ENCODE data around the gene HTN3. TPM values are rescaled to one million over a fixed set of nuclear protein-coding genes. Genes with fewer than 3 reads are reported as not detected.
"Not testable (repeated sequence)": the region's sequence is repeated elsewhere in the genome, so short reads cannot be mapped to it uniquely, and the experiment has no call there.

The HTN3 gene
- total and polyA plus RNA-seq, 10 donors: not detected

- intact Hi-C loops (cut with DNase I; ENCODE audit: low total_unique reads): no loop called here
- WGBS, 5 donors: 80 to 91% (median 86%) methylated on average over 5 to 7 of the region's 7 CpGs
- Histone ChIP-seq H3K27me3 (replicated peaks in 1 of 7) (no peaks in the 10 kb centered on the region), H3K4me3 (no peak overlapping the region), H3K4me1 (no peaks in the 10 kb centered on the region), H3K9me3 (peaks cover 0 to 41% (median 19%) of the 10 kb centered on the region in 8 donors), H3K27ac (no peak overlapping the region), H3K36me3 (no peaks in the 10 kb centered on the region)
- DNase-seq: no peak
- no peak for TF ChIP-seq CTCF (IDR thresholded peaks at IDR 0.05 in 8 of 11, conservative IDR thresholded peaks at IDR 0.05 in 3 of 11)
- TF ChIP-seq POLR2A (IDR thresholded peaks at IDR 0.05): no peak
- TF ChIP-seq POLR2AphosphoS5 (IDR thresholded peaks at IDR 0.05): no peak
These were observed 13.5 kb downstream of the HTN3 start for GRCh38 chr4:70041652-70042286.

- H3K4me1 ChIP-seq; H3K36me3 ChIP-seq; H3K27me3 ChIP-seq (replicated peaks in 1 of 7); intact Hi-C loops (cut with DNase I; ENCODE audit: low total_unique reads); H3K4me3 ChIP-seq; H3K9me3 ChIP-seq; H3K27ac ChIP-seq; DNase-seq: not testable (repeated sequence)
- WGBS, 5 donors: 69 to 79% (median 76%) methylated on average over 4 to 6 of the region's 6 CpGs
These were observed 21.9 kb downstream of the HTN3 start, which contains the start of gene HTN1 for GRCh38 chr4:70050138-70050537. Gene HTN1, plus strand, starts transcription at chr4:70050438. Its CDS starts 2,639 bp downstream, at chr4:70053077.

- H3K9me3 ChIP-seq: peaks cover 0 to 15% (median 10%) of the 10 kb centered on the region in 8 donors
- H3K4me3 ChIP-seq; H3K36me3 ChIP-seq; H3K27ac ChIP-seq; DNase-seq; H3K4me1 ChIP-seq; H3K27me3 ChIP-seq (replicated peaks in 1 of 7); intact Hi-C loops (cut with DNase I; ENCODE audit: low total_unique reads): not testable (repeated sequence)
- WGBS, 5 donors: 31 to 81% (median 76%) methylated on average over 1 of the region's 1 CpG
These were observed 28.3 kb downstream of the HTN3 start for GRCh38 chr4:70056534-70056933.

- Histone ChIP-seq H3K27me3 (replicated peaks in 1 of 7) (no peaks in the 10 kb centered on the region), H3K9me3 (peaks cover 0 to 15% (median 10%) of the 10 kb centered on the region in 8 donors), H3K4me1 (no peaks in the 10 kb centered on the region), H3K4me3 (no peak overlapping the region), H3K27ac (no peak overlapping the region), H3K36me3 (no peaks in the 10 kb centered on the region)
- no peak for TF ChIP-seq POLR2A (IDR thresholded peaks at IDR 0.05)
- WGBS, 5 donors: 62 to 76% (median 70%) methylated on average over 1 of the region's 1 CpG
- intact Hi-C loops (cut with DNase I; ENCODE audit: low total_unique reads): no loop called here
- no peak for DNase-seq
These were observed 29.4 kb downstream of the HTN3 start for GRCh38 chr4:70057651-70058050.

- TF ChIP-seq POLR2A (IDR thresholded peaks at IDR 0.05) (no peak), CTCF (IDR thresholded peaks at IDR 0.05 in 8 of 11, conservative IDR thresholded peaks at IDR 0.05 in 3 of 11) (no peak), POLR2AphosphoS5 (IDR thresholded peaks at IDR 0.05) (no peak)
- H3K27ac ChIP-seq: no peak overlapping the region
- no peaks in the 10 kb centered on the region for H3K36me3 ChIP-seq
- intact Hi-C loops (cut with DNase I; ENCODE audit: low total_unique reads): no loop called here
- no peak overlapping the region for H3K4me3 ChIP-seq
- no peaks in the 10 kb centered on the region for H3K27me3 ChIP-seq (replicated peaks in 1 of 7)
- H3K9me3 ChIP-seq: peaks cover 0 to 15% (median 10%) of the 10 kb centered on the region in 8 donors
- no peaks in the 10 kb centered on the region for H3K4me1 ChIP-seq
- no peak for DNase-seq
These were observed 30.9 kb downstream of the HTN3 start for GRCh38 chr4:70059149-70059548.

- no peaks in the 10 kb centered on the region for H3K27me3 ChIP-seq (replicated peaks in 1 of 7)
- H3K4me1 ChIP-seq: no peaks in the 10 kb centered on the region
- H3K27ac ChIP-seq: no peak overlapping the region
- WGBS, 5 donors: 48 to 71% (median 57%) methylated on average over 1 of the region's 1 CpG
- DNase-seq: no peak
- H3K36me3 ChIP-seq: no peaks in the 10 kb centered on the region
- intact Hi-C loops (cut with DNase I; ENCODE audit: low total_unique reads): no loop called here
- H3K4me3 ChIP-seq: no peak overlapping the region
- H3K9me3 ChIP-seq: peaks cover 0 to 2% (median 0%) of the 10 kb centered on the region in 8 donors
- TF ChIP-seq POLR2AphosphoS5 (IDR thresholded peaks at IDR 0.05) (no peak), POLR2A (IDR thresholded peaks at IDR 0.05) (no peak), CTCF (IDR thresholded peaks at IDR 0.05 in 8 of 11, conservative IDR thresholded peaks at IDR 0.05 in 3 of 11) (no peak)
These were observed 33.7 kb downstream of the HTN3 start for GRCh38 chr4:70062000-70062399.
